OCI-LY7 (cell line): ENCODE data around the gene XYLT1. TPM values are rescaled to one million over a fixed set of nuclear protein-coding genes. Genes with fewer than 3 reads are reported as not detected.

Experiments used
- BruUV-seq: library from RNA; stranded (reverse); fragments of 400-500 nt; replicated peaks from 2 replicates; lab custom pipeline; 2021; lab: Mats Ljungman, UMichigan
- CTCF ChIA-PET: fragments of 300-600 bp; sonication (Branson Sonifier 250); formaldehyde crosslinking; loops from one replicate; lab custom pipeline; 2022; ENCODE audit warnings: antibody characterized with exemption; ENCODE audit not compliant: unreplicated experiment; lab: Charles Lee
- POLR2A ChIA-PET: fragments of 300-600 bp; sonication (Branson Sonifier 250); formaldehyde crosslinking; loops from one replicate; lab custom pipeline; 2022; ENCODE audit warnings: antibody characterized with exemption; lab: Charles Lee
- DNase-seq: peaks from one replicate; pipeline ENCODE4 v3.0.0-alpha.2; 2015; ENCODE audit warnings: low spot score
- H2AFZ ChIP-seq: fragments of 200-600 bp; sonication (generic), shearing (Covaris generic); 2 replicates; pipeline ENCODE4 v1.6.1; 2014; ENCODE audit warnings: mild to moderate bottlenecking, antibody characterized with exemption, low read length, moderate library complexity
- H3K27ac ChIP-seq: fragments of 200-600 bp; sonication (generic); 2 replicates; pipeline ENCODE4 v1.5.1; 2014; ENCODE audit warnings: mixed run types, low read depth, mild to moderate bottlenecking, moderate library complexity, low read length, inconsistent platforms; ENCODE audit not compliant: poor library complexity, severe bottlenecking
- H3K36me3 ChIP-seq: fragments of 200-600 bp; sonication (generic); 2 replicates; pipeline ENCODE4 v1.6.1; 2014; ENCODE audit warnings: mild to moderate bottlenecking, antibody characterized with exemption, low read length, moderate library complexity, mixed read lengths; ENCODE audit not compliant: insufficient read depth
- H3K4me1 ChIP-seq: fragments of 200-600 bp; sonication (generic); 2 replicates; pipeline ENCODE4 v1.5.1; 2014; ENCODE audit warnings: mild to moderate bottlenecking, low read length; ENCODE audit not compliant: insufficient read depth, poor library complexity, severe bottlenecking
- H3K4me2 ChIP-seq: fragments of 200-600 bp; sonication (generic); 2 replicates; pipeline ENCODE4 v1.6.1; 2014; ENCODE audit warnings: mild to moderate bottlenecking, low read length
- H3K4me3 ChIP-seq: fragments of 200-600 bp; sonication (generic); 2 replicates; pipeline ENCODE4 v1.5.1; 2014; ENCODE audit warnings: mild to moderate bottlenecking, low read depth, low read length; ENCODE audit not compliant: poor library complexity, severe bottlenecking
- H3K79me2 ChIP-seq: fragments of 200-600 bp; sonication (generic); 2 replicates; pipeline ENCODE4 v1.6.1; 2016; ENCODE audit warnings: low read depth, mild to moderate bottlenecking, low read length, moderate library complexity, mixed read lengths; ENCODE audit not compliant: insufficient read depth
- H3K9me2 ChIP-seq: fragments of 200-600 bp; sonication (generic); 2 replicates; pipeline ENCODE4 v1.6.1; 2016; ENCODE audit warnings: mild to moderate bottlenecking, low read length, mixed read lengths; ENCODE audit not compliant: insufficient read depth
- H3K9me3 ChIP-seq: fragments of 200-600 bp; sonication (generic); 2 replicates; pipeline ENCODE4 v1.6.1; 2014; ENCODE audit warnings: mild to moderate bottlenecking, mixed run types, low read length, mixed read lengths
- H4K20me1 ChIP-seq: fragments of 200-600 bp; sonication (generic); 2 replicates; pipeline ENCODE4 v1.6.1; 2014; ENCODE audit warnings: mild to moderate bottlenecking, antibody characterized with exemption, low read length, moderate library complexity, mixed read lengths; ENCODE audit not compliant: insufficient read depth
- EZH2phosphoT487 ChIP-seq: fragments of 200-600 bp; sonication (generic); IDR thresholded peaks from 2 replicates; pipeline ENCODE4 v1.6.1; 2018; ENCODE audit warnings: low read depth, borderline replicate concordance, mild to moderate bottlenecking, mixed run types, antibody characterized with exemption, low read length, moderate library complexity, mixed read lengths
- intact Hi-C: fragments of 100-400 bp; cut with micrococcal nuclease; formaldehyde crosslinking; loops from one replicate; pipeline ENCODE4 v1.10.0; 2022; ENCODE audit not compliant: unreplicated experiment
- total RNA-seq, 2 experiments: library from RNA; depleted of rRNA in 1 of 2; stranded (reverse); fragments of >200 nt in 1 of 2; shearing (Covaris generic) in 1 of 2; gene quantifications; 2 replicates each; pipeline ENCODE4 v1.2.3, GENCODE V29; 2014 to 2022
- TF ChIP-seq, protein P1 (sequence below): fragments of 200-600 bp; sonication (generic); conservative IDR thresholded peaks from 2 replicates; pipeline ENCODE4 v1.5.1; 2014; ENCODE audit warnings: mild to moderate bottlenecking, antibody characterized with exemption, low read length, moderate library complexity, mixed read lengths

The XYLT1 gene
- total RNA-seq, 2 experiments from 2014 or later = 36.3 to 50.0 TPM

DNA sequence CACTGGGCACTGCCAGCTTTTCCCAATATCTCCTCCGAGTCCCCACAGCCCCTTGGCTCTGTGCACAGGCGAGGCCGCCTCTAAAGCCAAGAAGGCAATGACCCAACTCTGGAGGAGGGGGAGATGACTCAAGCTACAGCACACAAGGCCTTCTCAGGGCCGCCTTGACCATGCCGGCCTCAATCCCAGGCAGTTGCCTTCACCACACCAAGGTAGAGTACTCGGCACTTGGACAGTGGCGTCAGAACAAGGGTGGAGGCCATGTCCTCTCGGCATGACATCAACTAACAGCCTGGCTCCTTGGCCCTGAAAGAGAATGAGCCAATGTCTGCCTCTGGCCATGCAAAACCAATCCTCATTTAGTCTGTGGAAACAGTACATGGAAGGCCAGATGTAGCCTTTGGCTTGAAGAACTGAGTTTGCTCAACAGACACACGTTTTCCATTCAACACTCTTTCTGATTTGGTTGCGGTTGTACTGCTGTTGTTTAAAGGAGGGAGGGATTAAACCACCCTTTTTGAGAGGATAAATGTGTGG is 139.6 kb downstream of the XYLT1 start:
- Histone ChIP-seq H2AFZ (no peak overlapping the region), H3K79me2 (no peaks in the 10 kb centered on the region), H3K4me1 (peaks cover 12% of the 10 kb centered on the region), H3K36me3 (no peaks in the 10 kb centered on the region), H3K9me2 (no peaks in the 10 kb centered on the region), H3K9me3 (no peaks in the 10 kb centered on the region), H3K4me3 (no peak overlapping the region), H3K4me2 (no peak overlapping the region), H4K20me1 (no peaks in the 10 kb centered on the region), H3K27ac (no peak overlapping the region)
- ChIA-PET CTCF (no interaction called here), POLR2A (no interaction called here)
- no peak for DNase-seq
- TF ChIP-seq EZH2phosphoT487 = no peak
- TF ChIP-seq, protein P1, sequence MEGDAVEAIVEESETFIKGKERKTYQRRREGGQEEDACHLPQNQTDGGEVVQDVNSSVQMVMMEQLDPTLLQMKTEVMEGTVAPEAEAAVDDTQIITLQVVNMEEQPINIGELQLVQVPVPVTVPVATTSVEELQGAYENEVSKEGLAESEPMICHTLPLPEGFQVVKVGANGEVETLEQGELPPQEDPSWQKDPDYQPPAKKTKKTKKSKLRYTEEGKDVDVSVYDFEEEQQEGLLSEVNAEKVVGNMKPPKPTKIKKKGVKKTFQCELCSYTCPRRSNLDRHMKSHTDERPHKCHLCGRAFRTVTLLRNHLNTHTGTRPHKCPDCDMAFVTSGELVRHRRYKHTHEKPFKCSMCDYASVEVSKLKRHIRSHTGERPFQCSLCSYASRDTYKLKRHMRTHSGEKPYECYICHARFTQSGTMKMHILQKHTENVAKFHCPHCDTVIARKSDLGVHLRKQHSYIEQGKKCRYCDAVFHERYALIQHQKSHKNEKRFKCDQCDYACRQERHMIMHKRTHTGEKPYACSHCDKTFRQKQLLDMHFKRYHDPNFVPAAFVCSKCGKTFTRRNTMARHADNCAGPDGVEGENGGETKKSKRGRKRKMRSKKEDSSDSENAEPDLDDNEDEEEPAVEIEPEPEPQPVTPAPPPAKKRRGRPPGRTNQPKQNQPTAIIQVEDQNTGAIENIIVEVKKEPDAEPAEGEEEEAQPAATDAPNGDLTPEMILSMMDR = no peak
- BruUV-seq = no TSS peak
- intact Hi-C loops = no loop called here

DNA sequence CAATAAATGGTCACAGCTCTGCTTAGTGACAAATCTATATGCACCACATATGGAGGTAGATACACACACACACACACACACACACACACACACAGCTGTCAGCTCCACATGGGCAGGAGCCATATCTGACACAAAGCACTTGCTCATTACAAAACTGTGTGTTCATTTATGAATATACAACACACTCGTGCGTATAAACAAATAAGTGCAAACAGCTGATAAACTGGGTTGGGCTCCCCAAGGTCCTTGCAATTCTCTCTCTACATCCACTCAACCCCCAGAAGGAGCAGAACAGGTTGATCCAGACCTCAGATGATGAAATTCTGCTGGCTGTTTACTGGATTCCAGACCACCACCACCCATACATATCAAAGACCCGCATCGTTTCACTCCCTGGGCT is 140.7 kb downstream of the XYLT1 start:
- peaks cover 12% of the 10 kb centered on the region for H3K4me1 ChIP-seq
- intact Hi-C loops = no loop called here
- no peak overlapping the region for H3K4me2 ChIP-seq
- H4K20me1 ChIP-seq = no peaks in the 10 kb centered on the region
- H3K27ac ChIP-seq = no peak overlapping the region
- TF ChIP-seq, protein P1 = no peak
- TF ChIP-seq EZH2phosphoT487 = no peak
- no peaks in the 10 kb centered on the region for H3K9me2 ChIP-seq
- H3K9me3 ChIP-seq = no peaks in the 10 kb centered on the region
- POLR2A ChIA-PET = no interaction called here
- H3K79me2 ChIP-seq = no peaks in the 10 kb centered on the region
- no peak overlapping the region for H3K4me3 ChIP-seq
- no peak for DNase-seq
- no peaks in the 10 kb centered on the region for H3K36me3 ChIP-seq
- no TSS peak for BruUV-seq
- CTCF ChIA-PET = no interaction called here
- no peak overlapping the region for H2AFZ ChIP-seq

DNA sequence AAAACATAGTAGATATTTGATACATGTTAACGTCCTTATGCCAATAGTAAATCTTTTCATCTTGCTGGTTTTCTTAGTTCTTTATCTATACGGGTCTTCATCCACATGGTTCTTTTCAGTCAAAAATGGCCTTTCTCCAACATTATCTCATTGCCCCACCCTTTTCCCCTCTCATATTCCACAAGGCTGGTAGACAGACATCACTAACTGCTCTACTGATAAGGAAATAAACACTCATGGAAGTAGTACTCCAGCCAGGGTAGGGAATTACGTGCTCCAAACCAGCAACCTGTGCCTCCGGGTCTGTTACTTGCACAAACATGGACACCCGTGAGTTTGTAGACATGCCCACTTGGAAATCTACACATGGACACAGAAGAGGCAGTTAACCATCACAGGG is 141.4 kb downstream of the XYLT1 start:
- DNase-seq = no peak
- Histone ChIP-seq H3K4me3 (no peak overlapping the region), H2AFZ (no peak overlapping the region), H3K79me2 (no peaks in the 10 kb centered on the region), H4K20me1 (no peaks in the 10 kb centered on the region), H3K9me2 (no peaks in the 10 kb centered on the region), H3K4me2 (no peak overlapping the region), H3K36me3 (no peaks in the 10 kb centered on the region), H3K9me3 (no peaks in the 10 kb centered on the region), H3K4me1 (peaks cover 8% of the 10 kb centered on the region), H3K27ac (no peak overlapping the region)
- no TSS peak for BruUV-seq
- CTCF ChIA-PET = no interaction called here
- no peak for TF ChIP-seq EZH2phosphoT487
- TF ChIP-seq, protein P1 = no peak
- POLR2A ChIA-PET = no interaction called here
- intact Hi-C loops = no loop called here
